HepG2 (cell line): ENCODE results near the gene FBXO48. TPM values are rescaled to one million over a fixed set of nuclear protein-coding genes. Genes with fewer than 3 reads are reported as not detected.

Experiments used
- ATAC-seq: fragments of 200-7000 bp; cut with Tn5 transposase; 3 replicates; pipeline ENCODE4 v1.9.1; 2020; ENCODE audit warnings: mild to moderate bottlenecking, moderate library complexity
- BruUV-seq: library from RNA; stranded (reverse); fragments of 400-500 nt; replicated peaks from 2 replicates; lab custom pipeline; 2021; lab: Mats Ljungman, UMichigan
- CTCF ChIA-PET: fragments of 300-600 bp; formaldehyde crosslinking; extraction: SDS; loops from one replicate; lab custom pipeline; 2021; ENCODE audit warnings: low total read pairs, inconsistent platforms, low intra/inter-chr PET ratio; lab: Yijun Ruan, JAX
- POLR2A ChIA-PET: fragments of 350-600 bp; sonication (Branson Sonifier 250); formaldehyde crosslinking; loops from one replicate; lab custom pipeline; 2020; ENCODE audit warnings: antibody characterized with exemption, inconsistent platforms; lab: Yijun Ruan, JAX
- DNase-seq: peaks from one replicate; pipeline ENCODE4 v3.0.0-alpha.2; 2015; ENCODE audit warnings: low spot score
- FAIRE-seq: peaks from 3 replicates; lab custom pipeline; 2011; peaks lifted over from hg19 to GRCh38; lab: Jason Lieb, UNC
- H2AFZ ChIP-seq: one replicate; pipeline ENCODE4 v1.6.1; 2011; ENCODE audit warnings: low read length, inconsistent platforms
- H3K27ac ChIP-seq: fragments of 300-600 bp; 3 replicates; pipeline ENCODE4 v1.8.0; 2011; ENCODE audit warnings: mixed run types, mild to moderate bottlenecking, mixed read lengths, low read length, inconsistent platforms; ENCODE audit not compliant: insufficient read depth; ENCODE audit errors: extremely low read length
- H3K27me3 ChIP-seq, 2 experiments: fragments of 200-600 bp in 1 of 2; 2 replicates in 1 of 2; 3 replicates in 1 of 2; pipeline versions ENCODE4 v1.6.0 to v1.8.0; 2011; ENCODE audit warnings: low read length in 2 of 2, mild to moderate bottlenecking in 2 of 2, moderate library complexity in 2 of 2, inconsistent platforms in 1 of 2; ENCODE audit not compliant: insufficient read depth in 2 of 2, control insufficient read depth in 1 of 2
- H3K36me3 ChIP-seq, 2 experiments: fragments of 200-600 bp in 1 of 2; replicated peaks in 1 of 2; 2 replicates in 1 of 2; 3 replicates in 1 of 2; pipeline versions ENCODE4 v1.5.1 to v1.8.0; 2011; ENCODE audit warnings: low read length in 2 of 2, inconsistent platforms in 1 of 2; ENCODE audit not compliant: insufficient read depth in 2 of 2, control insufficient read depth in 1 of 2
- H3K4me1 ChIP-seq: 2 replicates; pipeline ENCODE4 v1.5.1; 2012; ENCODE audit warnings: low read length, inconsistent platforms; ENCODE audit not compliant: insufficient read depth
- H3K4me2 ChIP-seq: 2 replicates; pipeline ENCODE4 v1.6.0; 2011; ENCODE audit warnings: low read depth, low read length, inconsistent platforms
- H3K4me3 ChIP-seq, 3 experiments: fragments of 200-600 bp in 1 of 3; sonication (generic), shearing (Covaris generic) in 1 of 3; replicated peaks in 1 of 3; 2 replicates each; pipeline ENCODE4 v1.5.1; 2011 to 2016; ENCODE audit warnings: low read length in 3 of 3, inconsistent platforms in 2 of 3, low read depth in 2 of 3, mild to moderate bottlenecking in 2 of 3, control low read depth in 1 of 3, mixed read lengths in 1 of 3; ENCODE audit not compliant: insufficient read depth in 1 of 3
- H3K79me2 ChIP-seq: one replicate; pipeline ENCODE4 v1.6.1; 2011; ENCODE audit warnings: low read length, inconsistent platforms; ENCODE audit not compliant: insufficient read depth
- H3K9ac ChIP-seq: 2 replicates; pipeline ENCODE4 v1.6.0; 2011; ENCODE audit warnings: mild to moderate bottlenecking, low read depth, low read length, inconsistent platforms; ENCODE audit not compliant: insufficient read depth
- H3K9me3 ChIP-seq: 2 replicates; pipeline ENCODE4 v1.5.1; 2012; ENCODE audit warnings: mild to moderate bottlenecking, low read length
- H4K20me1 ChIP-seq: 2 replicates; pipeline ENCODE4 v1.6.0; 2011; ENCODE audit warnings: inconsistent platforms, mild to moderate bottlenecking, low read length, moderate library complexity; ENCODE audit not compliant: insufficient read depth
- ESRRA ChIP-seq: sonication (generic); formaldehyde crosslinking; IDR thresholded peaks from 2 replicates; pipeline ENCODE4 v1.5.1; 2020; ENCODE audit warnings: mild to moderate bottlenecking, low read depth, missing genetic modification reagents
- FLYWCH1 ChIP-seq: sonication (generic); formaldehyde crosslinking; IDR thresholded peaks from 2 replicates; pipeline ENCODE4 v1.8.1; 2023; ENCODE audit warnings: mild to moderate bottlenecking, missing genetic modification reagents
- FOXO4 ChIP-seq: sonication (generic); formaldehyde crosslinking; conservative IDR thresholded peaks from 2 replicates; pipeline ENCODE4 v1.8.1; 2023; ENCODE audit warnings: missing genetic modification reagents
- HNF1B ChIP-seq: sonication (generic); formaldehyde crosslinking; IDR thresholded peaks from 2 replicates; pipeline ENCODE4 v1.5.1; 2020; ENCODE audit warnings: mild to moderate bottlenecking, moderate library complexity, missing genetic modification reagents
- KDM6A ChIP-seq: IDR thresholded peaks from 2 replicates; pipeline ENCODE4 v1.6.1; 2016; ENCODE audit warnings: low read depth
- NFKB2 ChIP-seq: sonication (generic); formaldehyde crosslinking; IDR thresholded peaks from 2 replicates; pipeline ENCODE4 v1.4.0; 2020; ENCODE audit warnings: missing genetic modification reagents, borderline replicate concordance
- NFYC ChIP-seq: IDR thresholded peaks from 2 replicates; pipeline ENCODE4 v1.6.1; 2016; ENCODE audit warnings: missing genetic modification reagents, missing compliant biosample characterization
- RBAK ChIP-seq: sonication (generic); formaldehyde crosslinking; IDR thresholded peaks from 2 replicates; pipeline ENCODE4 v1.5.1; 2020; ENCODE audit warnings: mild to moderate bottlenecking, missing genetic modification reagents
- SETDB1 ChIP-seq: sonication (generic); formaldehyde crosslinking; IDR thresholded peaks from 2 replicates; pipeline ENCODE4 v1.5.1; 2020; ENCODE audit warnings: missing genetic modification reagents, mild to moderate bottlenecking, borderline replicate concordance
- SUZ12 ChIP-seq: fragments of 150-350 bp; IDR thresholded peaks from 2 replicates; pipeline ENCODE4 v1.6.1; 2014; ENCODE audit warnings: low read depth, low read length
- ZNF230 ChIP-seq: sonication (generic); formaldehyde crosslinking; IDR thresholded peaks from 2 replicates; pipeline ENCODE4 v1.4.0; 2020; ENCODE audit warnings: mild to moderate bottlenecking, missing genetic modification reagents
- ZNF275 ChIP-seq: sonication (generic); formaldehyde crosslinking; IDR thresholded peaks from 2 replicates; pipeline ENCODE4 v1.8.0; 2022; ENCODE audit warnings: missing genetic modification reagents, mild to moderate bottlenecking, inconsistent platforms, borderline replicate concordance
- ZNF362 ChIP-seq: sonication (generic); formaldehyde crosslinking; IDR thresholded peaks from 2 replicates; pipeline ENCODE4 v1.4.0; 2020; ENCODE audit warnings: missing genetic modification reagents, mild to moderate bottlenecking, borderline replicate concordance
- ZNF652 ChIP-seq: IDR thresholded peaks from 2 replicates; pipeline ENCODE4 v1.6.1; 2016; ENCODE audit warnings: low read depth, borderline replicate concordance
- ZNF720 ChIP-seq: sonication (generic); formaldehyde crosslinking; IDR thresholded peaks from 2 replicates; pipeline ENCODE4 v1.4.0; 2020; ENCODE audit warnings: missing genetic modification reagents
- ZNF749 ChIP-seq: sonication (generic); formaldehyde crosslinking; IDR thresholded peaks from 2 replicates; pipeline ENCODE4 v1.8.0; 2022; ENCODE audit warnings: mild to moderate bottlenecking, missing genetic modification reagents, moderate library complexity, borderline replicate concordance
- ZNF772 ChIP-seq: sonication (generic); formaldehyde crosslinking; IDR thresholded peaks from 2 replicates; pipeline ENCODE4 v1.5.0; 2020; ENCODE audit warnings: mild to moderate bottlenecking, missing genetic modification reagents
- WGBS: methylation state at CpG from one replicate; pipeline ENCODE4 v1.1.6; 2017; ENCODE audit warnings: low lambda C conversion rate; 5-methylcytosine and 5-hydroxymethylcytosine counted together
- in situ Hi-C: cut with HindIII; loops from 2 replicates; pipeline ENCODE4 v1.10.0; 2017; ENCODE audit warnings: low pct_unique_long_range_greater_than_20kb; ENCODE audit not compliant: extremely low pct_ligation_motif_present
- intact Hi-C: fragments of 100-400 bp; cut with micrococcal nuclease; formaldehyde crosslinking; loops from one replicate; pipeline ENCODE4 v1.10.0; 2022; ENCODE audit not compliant: unreplicated experiment
- polyA plus RNA-seq, 8 experiments: library from polyadenylated mRNA; depleted of rRNA in 3 of 8; stranded (reverse) in 7 of 8; unstranded in 1 of 8; fragments of >200 nt; fragmentation: Illumina TruSeq in 4 of 8; extraction: Trizol in 4 of 8; gene quantifications; 2 replicates each; pipeline versions ENCODE4 v1.2.1 to v1.2.3, GENCODE V29; 2011 to 2016; ENCODE audit warnings: low read depth in 4 of 8, missing spikeins in 1 of 8, mixed read lengths in 1 of 8; ENCODE audit not compliant: insufficient read depth in 1 of 8
- total RNA-seq, 5 experiments: library from RNA; depleted of rRNA; stranded (reverse); fragments of >200 nt; fragmentation: Illumina TruSeq; extraction: Trizol; gene quantifications; 2 replicates each; pipeline ENCODE4 v1.2.3, GENCODE V29; 2016; ENCODE audit warnings: low read depth in 1 of 5

Gene FBXO48
- total and polyA plus RNA-seq, 2 of the 13 experiments (the other 11 are each of a cell fraction or from before 2014, with no cell fraction given), result 0.42 to 1.1 TPM

- Histone ChIP-seq H3K4me1 (no peaks in the 10 kb centered on the region), H3K27ac (no peak overlapping the region), H3K36me3 (no peaks in the 10 kb centered on the region), H3K4me3 (no peak overlapping the region), H3K79me2 (no peaks in the 10 kb centered on the region), H3K9ac (no peak overlapping the region), H3K9me3 (no peaks in the 10 kb centered on the region), H2AFZ (no peak overlapping the region), H3K4me2 (no peak overlapping the region), H3K27me3 (no peaks in the 10 kb centered on the region; a peak in 1 of 5 replicates), H4K20me1 (no peaks in the 10 kb centered on the region)
- DNase-seq (no peak), FAIRE-seq (no peak), ATAC-seq (no peak)
- CTCF ChIA-PET, result no interaction called here
- intact Hi-C loops (no loop called here), in situ Hi-C loops (no loop called here)
- POLR2A ChIA-PET, result interaction anchor here (0.6 kb wide), 1 partner anchor 11 kb away, joined by 3 read pairs; no protein-coding TSS in a partner anchor
- 85% methylated on average over 2 of the region's 2 CpGs for WGBS
- no TSS peak for BruUV-seq
- no peak for TF ChIP-seq SUZ12
- TF ChIP-seq ZNF749, result no peak
- no peak for TF ChIP-seq ZNF772 (CRISPR knock-in tag)
- no peak for TF ChIP-seq ZNF720
- no peak for TF ChIP-seq FLYWCH1 (CRISPR knock-in tag)
- no peak for TF ChIP-seq ZNF362 (CRISPR knock-in tag)
- TF ChIP-seq KDM6A, result no peak
- TF ChIP-seq NFYC (CRISPR knock-in tag), result no peak
- TF ChIP-seq ZNF230 (CRISPR knock-in tag), result no peak
- no peak for TF ChIP-seq ESRRA
- no peak for TF ChIP-seq HNF1B (CRISPR knock-in tag)
- TF ChIP-seq NFKB2 (CRISPR knock-in tag), result no peak
- TF ChIP-seq ZNF275, result no peak
- TF ChIP-seq SETDB1 (CRISPR knock-in tag), result no peak
- no peak for TF ChIP-seq FOXO4 (CRISPR knock-in tag)
- no peak for TF ChIP-seq ZNF652 (CRISPR knock-in tag)
- no peak for TF ChIP-seq RBAK (CRISPR knock-in tag)
These were observed 38.6 kb upstream of the FBXO48 start for GRCh38 chr2:68505603-68506159.
